OCI-LY3 (cell line): ENCODE data around the gene HCLS1.

Source experiments
- H2AFZ ChIP-seq: fragments of 200-600, 300-600 bp; shearing (Covaris generic); 2 replicates; pipeline ENCODE4 v1.6.0; 2014; ENCODE audit warnings: antibody characterized with exemption, low read depth, low read length
- H3K27ac ChIP-seq: fragments of 200-600, 300-600 bp; sonication (generic); 2 replicates; pipeline ENCODE4 v1.5.1; 2014; ENCODE audit warnings: mild to moderate bottlenecking, low read length, moderate library complexity, mixed read lengths
- H3K27me3 ChIP-seq: fragments of 200-600, 300-600 bp; sonication (generic); 2 replicates; pipeline ENCODE4 v1.6.1; 2014; ENCODE audit warnings: low read depth, low read length, mixed read lengths
- H3K36me3 ChIP-seq: fragments of 200-600, 300-600 bp; sonication (generic); replicated peaks from 2 replicates; pipeline ENCODE3; 2014; ENCODE audit warnings: low read depth, low read length, mixed read lengths
- H3K4me1 ChIP-seq: fragments of 300-600, 200-600 bp; sonication (generic); 2 replicates; pipeline ENCODE4 v1.6.1; 2014; ENCODE audit warnings: low read length, mixed read lengths
- H3K4me2 ChIP-seq: fragments of 200-600, 300-600 bp; sonication (generic); 2 replicates; pipeline ENCODE4 v1.6.1; 2014; ENCODE audit warnings: low read length, mixed read lengths
- H3K4me3 ChIP-seq: fragments of 300-600, 200-600 bp; sonication (generic); 2 replicates; pipeline ENCODE4 v1.5.1; 2014; ENCODE audit warnings: antibody characterized with exemption, mild to moderate bottlenecking, low read length, moderate library complexity
- H3K79me2 ChIP-seq: fragments of 300-600, 200-600 bp; shearing (Covaris generic); 2 replicates; pipeline ENCODE4 v1.6.1; 2014; ENCODE audit warnings: mild to moderate bottlenecking, low read length, mixed read lengths
- H3K9ac ChIP-seq: fragments of 300-600, 200-600 bp; shearing (Covaris generic); 2 replicates; pipeline ENCODE4 v1.6.0; 2014; ENCODE audit warnings: mild to moderate bottlenecking, low read length, moderate library complexity
- H3K9me3 ChIP-seq: fragments of 200-600, 300-600 bp; shearing (Covaris generic); 2 replicates; pipeline ENCODE4 v1.6.1; 2014; ENCODE audit warnings: low read length, mixed read lengths; ENCODE audit not compliant: insufficient read depth
- H4K20me1 ChIP-seq: fragments of 200-600, 300-600 bp; sonication (generic); 2 replicates; pipeline ENCODE4 v1.6.1; 2016; ENCODE audit warnings: low read length, mixed read lengths; ENCODE audit not compliant: insufficient read depth
- EZH2phosphoT487 ChIP-seq: fragments of 200-600 bp; shearing (Covaris generic); IDR thresholded peaks from 2 replicates; pipeline ENCODE4 v1.6.1; 2018; ENCODE audit warnings: antibody characterized with exemption, mixed run types, low read depth
- TF ChIP-seq, protein P1 (sequence below): fragments of 200-600, 300-600 bp; sonication (generic); IDR thresholded peaks from 2 replicates; pipeline ENCODE4 v1.5.1; 2014; ENCODE audit warnings: antibody characterized with exemption, low read length, low read depth

HCLS1 gene

DNA sequence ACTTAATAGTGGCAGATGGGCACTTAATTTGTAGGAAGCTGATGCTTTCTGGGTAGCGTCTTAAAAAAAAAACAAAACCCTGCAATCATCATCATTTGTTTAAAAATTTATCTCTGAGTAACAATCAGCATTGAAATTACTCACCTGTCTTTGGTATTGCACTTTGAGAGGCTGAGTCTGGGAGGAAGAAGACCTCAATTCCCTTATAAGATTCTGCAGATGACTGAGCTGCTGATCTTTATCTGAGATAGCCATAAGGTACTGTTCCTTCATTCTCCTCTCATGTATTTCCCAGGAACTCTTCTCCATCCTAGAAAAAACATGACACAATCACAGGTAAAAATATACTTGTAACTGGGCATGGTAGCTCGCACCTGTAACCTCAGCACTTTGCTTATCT is 16.4 kb upstream of the HCLS1 start:
- no peak overlapping the region for H3K4me2 ChIP-seq
- H3K4me1 ChIP-seq = no peaks in the 10 kb centered on the region
- no peak overlapping the region for H3K9ac ChIP-seq
- no peaks in the 10 kb centered on the region for H4K20me1 ChIP-seq
- no peaks in the 10 kb centered on the region for H3K79me2 ChIP-seq
- no peaks in the 10 kb centered on the region for H3K9me3 ChIP-seq
- H3K4me3 ChIP-seq = no peak overlapping the region
- no peaks in the 10 kb centered on the region for H3K27me3 ChIP-seq
- H2AFZ ChIP-seq = no peak overlapping the region
- H3K27ac ChIP-seq = no peak overlapping the region
- TF ChIP-seq, protein P1, sequence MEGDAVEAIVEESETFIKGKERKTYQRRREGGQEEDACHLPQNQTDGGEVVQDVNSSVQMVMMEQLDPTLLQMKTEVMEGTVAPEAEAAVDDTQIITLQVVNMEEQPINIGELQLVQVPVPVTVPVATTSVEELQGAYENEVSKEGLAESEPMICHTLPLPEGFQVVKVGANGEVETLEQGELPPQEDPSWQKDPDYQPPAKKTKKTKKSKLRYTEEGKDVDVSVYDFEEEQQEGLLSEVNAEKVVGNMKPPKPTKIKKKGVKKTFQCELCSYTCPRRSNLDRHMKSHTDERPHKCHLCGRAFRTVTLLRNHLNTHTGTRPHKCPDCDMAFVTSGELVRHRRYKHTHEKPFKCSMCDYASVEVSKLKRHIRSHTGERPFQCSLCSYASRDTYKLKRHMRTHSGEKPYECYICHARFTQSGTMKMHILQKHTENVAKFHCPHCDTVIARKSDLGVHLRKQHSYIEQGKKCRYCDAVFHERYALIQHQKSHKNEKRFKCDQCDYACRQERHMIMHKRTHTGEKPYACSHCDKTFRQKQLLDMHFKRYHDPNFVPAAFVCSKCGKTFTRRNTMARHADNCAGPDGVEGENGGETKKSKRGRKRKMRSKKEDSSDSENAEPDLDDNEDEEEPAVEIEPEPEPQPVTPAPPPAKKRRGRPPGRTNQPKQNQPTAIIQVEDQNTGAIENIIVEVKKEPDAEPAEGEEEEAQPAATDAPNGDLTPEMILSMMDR = no peak
- no peak for TF ChIP-seq EZH2phosphoT487
- H3K36me3 ChIP-seq = peaks cover 38% of the 10 kb centered on the region

DNA sequence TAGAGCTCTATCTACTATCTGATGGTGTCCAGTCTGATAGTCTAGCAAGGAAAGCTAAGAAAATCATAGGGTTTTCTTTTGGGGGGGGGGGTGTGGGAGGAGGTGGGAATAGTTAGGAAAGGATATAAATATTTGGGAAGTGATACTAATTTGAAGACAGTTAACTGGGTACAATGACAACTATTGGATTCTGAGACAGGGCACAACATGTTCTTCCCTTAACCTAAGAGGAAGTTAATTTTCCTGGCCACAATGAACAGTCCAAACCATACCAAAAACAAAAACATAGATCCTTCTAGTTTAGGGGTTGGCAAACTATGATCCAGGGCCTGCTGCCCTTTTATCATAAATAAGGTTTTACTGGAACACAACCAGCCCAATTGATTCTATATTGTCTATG is 10.0 kb upstream of the HCLS1 start:
- Histone ChIP-seq H3K9me3 (no peaks in the 10 kb centered on the region), H3K27me3 (no peaks in the 10 kb centered on the region), H3K4me1 (no peaks in the 10 kb centered on the region), H3K4me3 (no peak overlapping the region), H3K36me3 (peaks cover 31% of the 10 kb centered on the region), H3K9ac (no peak overlapping the region), H3K27ac (no peak overlapping the region), H2AFZ (no peak overlapping the region), H4K20me1 (no peaks in the 10 kb centered on the region), H3K4me2 (no peak overlapping the region), H3K79me2 (no peaks in the 10 kb centered on the region)
- no peak for TF ChIP-seq EZH2phosphoT487
- TF ChIP-seq, protein P1 = no peak

DNA sequence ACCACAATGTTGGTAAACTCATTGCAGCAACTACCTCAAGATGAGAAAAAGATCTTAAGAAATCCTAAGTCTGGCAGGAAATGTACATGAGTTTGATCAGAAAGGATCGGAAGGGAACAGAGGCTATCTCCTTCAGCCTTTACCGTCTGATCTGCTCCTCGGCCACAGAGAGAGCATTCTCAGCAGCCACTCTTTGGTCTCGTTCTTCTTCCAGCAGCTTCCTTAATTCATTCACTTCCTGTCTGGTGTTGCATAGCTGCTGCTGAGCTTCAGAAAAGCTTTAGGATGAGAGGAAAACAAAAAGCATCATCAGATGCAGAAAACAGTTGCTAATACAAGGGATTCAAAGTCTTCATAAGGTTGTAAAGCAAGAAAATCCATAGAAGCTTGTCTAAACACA is 6.6 kb upstream of the HCLS1 start:
- TF ChIP-seq EZH2phosphoT487 = no peak
- TF ChIP-seq, protein P1 = no peak

DNA sequence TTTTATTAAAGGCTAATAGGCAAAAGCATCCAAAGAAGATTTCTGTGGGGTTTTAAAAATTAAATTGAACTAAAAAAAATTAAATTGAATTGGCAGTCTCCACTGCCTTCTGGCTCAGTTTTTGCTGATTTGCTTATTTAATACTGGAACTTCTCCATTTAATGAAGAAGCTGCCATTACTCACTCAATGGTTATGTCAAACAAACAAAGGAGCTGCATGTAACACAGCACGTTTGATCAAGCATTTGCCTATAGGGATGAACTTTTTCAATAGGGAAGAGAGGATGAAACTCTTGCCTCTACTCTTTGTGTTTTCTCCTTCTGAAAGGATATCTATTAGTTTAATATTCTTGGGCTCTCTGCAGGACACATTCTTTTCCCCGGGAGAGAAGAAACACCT is 4.8 kb upstream of the HCLS1 start:
- Histone ChIP-seq H3K79me2 (peaks cover 1% of the 10 kb centered on the region; the same call in 1 of the 2 replicates), H3K9me3 (no peaks in the 10 kb centered on the region), H3K4me3 (no peak overlapping the region), H4K20me1 (no peaks in the 10 kb centered on the region), H2AFZ (no peak overlapping the region), H3K4me1 (peaks cover 7% of the 10 kb centered on the region), H3K27me3 (no peaks in the 10 kb centered on the region), H3K4me2 (no peak overlapping the region), H3K36me3 (peaks cover 28% of the 10 kb centered on the region), H3K27ac (no peak overlapping the region), H3K9ac (no peak overlapping the region)
- TF ChIP-seq EZH2phosphoT487 = no peak
- TF ChIP-seq, protein P1 = no peak

More for the DNA sequence above, 6.6 kb upstream of the HCLS1 start:
- H2AFZ ChIP-seq = no peak overlapping the region
- H3K4me2 ChIP-seq = no peak overlapping the region
- no peaks in the 10 kb centered on the region for H4K20me1 ChIP-seq
- peaks cover 28% of the 10 kb centered on the region for H3K36me3 ChIP-seq
- no peak overlapping the region for H3K4me3 ChIP-seq
- no peaks in the 10 kb centered on the region for H3K79me2 ChIP-seq
- no peaks in the 10 kb centered on the region for H3K4me1 ChIP-seq
- no peak overlapping the region for H3K9ac ChIP-seq
- no peak overlapping the region for H3K27ac ChIP-seq
- no peaks in the 10 kb centered on the region for H3K27me3 ChIP-seq
- H3K9me3 ChIP-seq = no peaks in the 10 kb centered on the region
